K562 (cell line): ENCODE measurements around the gene CRYM. TPM values are rescaled to one million over a fixed set of nuclear protein-coding genes. Genes with fewer than 3 reads are reported as not detected.

Experiments
- CXXC5 ChIP-seq: fragments of 250-450 bp; sonication (Bioruptor Pico); IDR thresholded peaks from 2 replicates; pipeline ENCODE4 v1.8.0; 2022; ENCODE audit warnings: inconsistent platforms, mild to moderate bottlenecking, moderate library complexity
- JUN ChIP-seq, 2 experiments: sonication (generic) in 1 of 2; formaldehyde crosslinking in 1 of 2; IDR thresholded peaks; 2 replicates each; pipeline versions ENCODE4 v1.6.1 to v1.8.0; 2012 to 2022; ENCODE audit warnings: borderline replicate concordance in 2 of 2, mild to moderate bottlenecking in 2 of 2, improper control_type of control experiment in 1 of 2, low read depth in 1 of 2, low read length in 1 of 2, missing genetic modification reagents in 1 of 2
- MYNN ChIP-seq, 2 experiments: sonication (generic); formaldehyde crosslinking in 1 of 2; IDR thresholded peaks; 2 replicates each; pipeline versions ENCODE4 v1.5.0 to v1.6.1; 2016 to 2020; ENCODE audit warnings: antibody characterized with exemption in 1 of 2, missing genetic modification reagents in 1 of 2
- RCOR1 ChIP-seq, 2 experiments: IDR thresholded peaks; 2 replicates each; pipeline ENCODE4 v1.6.1; 2012; ENCODE audit warnings: low read depth in 2 of 2, low read length in 2 of 2, borderline replicate concordance in 1 of 2, improper control_type of control experiment in 1 of 2
- RNF2 ChIP-seq: sonication (generic); IDR thresholded peaks from 2 replicates; pipeline ENCODE4 v1.6.1; 2016
- U2AF1 ChIP-seq: fragments of 200-400 bp; formaldehyde crosslinking; optimal IDR thresholded peaks from 2 replicates; pipeline ENCODE3; 2017; ENCODE audit warnings: mild to moderate bottlenecking, low read depth, low read length, moderate library complexity
- WHSC1 ChIP-seq: IDR thresholded peaks from one replicate; pipeline ENCODE4 v1.6.1; 2012; ENCODE audit warnings: low read length, control low read depth, inconsistent platforms
- polyA plus RNA-seq, 8 experiments: library from polyadenylated mRNA; depleted of rRNA in 4 of 8; stranded (reverse) in 5 of 8; unstranded in 3 of 8; fragments of >200 nt; fragmentation: Nextera tagmentation in 2 of 8; fragmentation: Illumina TruSeq in 1 of 8; extraction: Ambion mirVana in 2 of 8; extraction: Trizol in 1 of 8; gene quantifications; 2 replicates each; pipeline versions ENCODE4 v1.2.1 to v1.2.3, GENCODE V29; 2011 to 2014; ENCODE audit warnings: inconsistent platforms in 1 of 8, missing spikeins in 1 of 8
- total RNA-seq, 7 experiments: library from RNA; depleted of rRNA in 6 of 7; stranded (reverse); fragments of >200 nt in 6 of 7; fragmentation: Illumina TruSeq in 2 of 7; extraction: Trizol in 2 of 7; gene quantifications; 2 replicates each; pipeline versions ENCODE4 v1.2.1 to v1.2.3, GENCODE V29; 2011 to 2021; ENCODE audit warnings: low replicate concordance in 1 of 7
- TF ChIP-seq, protein P1 (sequence below): fragments of 200-800 bp; sonication (Bioruptor generic); IDR thresholded peaks from 2 replicates; pipeline ENCODE4 v1.6.1; 2017; ENCODE audit warnings: missing genetic modification characterization, missing compliant biosample characterization
- TF ChIP-seq, protein P2 (sequence below): fragments of 250-450 bp; sonication (Bioruptor Pico); IDR thresholded peaks from 2 replicates; pipeline ENCODE4 v1.5.0; 2020; ENCODE audit warnings: mild to moderate bottlenecking
- TF ChIP-seq, protein P3 (sequence below): IDR thresholded peaks from 2 replicates; pipeline ENCODE4 v1.6.1; 2011; ENCODE audit warnings: borderline replicate concordance, low read depth, mild to moderate bottlenecking, moderate library complexity, low read length; ENCODE audit not compliant: insufficient read depth, poor library complexity, severe bottlenecking
- TF ChIP-seq, protein P4 (sequence below): fragments of 450-650 bp; IDR thresholded peaks from 2 replicates; pipeline ENCODE4 v1.6.1; 2018; ENCODE audit not compliant: partially characterized antibody
- TF ChIP-seq, protein P5 (sequence below): sonication (generic); formaldehyde crosslinking; IDR thresholded peaks from 2 replicates; pipeline ENCODE4 v1.8.1; 2023; ENCODE audit warnings: mild to moderate bottlenecking, missing genetic modification reagents

The CRYM gene
- total and polyA plus RNA-seq, 9 of the 15 experiments (the other 6 are each of a cell fraction or from before 2014, with no cell fraction given): 0.08 to 0.98 (median 0.47) TPM

DNA sequence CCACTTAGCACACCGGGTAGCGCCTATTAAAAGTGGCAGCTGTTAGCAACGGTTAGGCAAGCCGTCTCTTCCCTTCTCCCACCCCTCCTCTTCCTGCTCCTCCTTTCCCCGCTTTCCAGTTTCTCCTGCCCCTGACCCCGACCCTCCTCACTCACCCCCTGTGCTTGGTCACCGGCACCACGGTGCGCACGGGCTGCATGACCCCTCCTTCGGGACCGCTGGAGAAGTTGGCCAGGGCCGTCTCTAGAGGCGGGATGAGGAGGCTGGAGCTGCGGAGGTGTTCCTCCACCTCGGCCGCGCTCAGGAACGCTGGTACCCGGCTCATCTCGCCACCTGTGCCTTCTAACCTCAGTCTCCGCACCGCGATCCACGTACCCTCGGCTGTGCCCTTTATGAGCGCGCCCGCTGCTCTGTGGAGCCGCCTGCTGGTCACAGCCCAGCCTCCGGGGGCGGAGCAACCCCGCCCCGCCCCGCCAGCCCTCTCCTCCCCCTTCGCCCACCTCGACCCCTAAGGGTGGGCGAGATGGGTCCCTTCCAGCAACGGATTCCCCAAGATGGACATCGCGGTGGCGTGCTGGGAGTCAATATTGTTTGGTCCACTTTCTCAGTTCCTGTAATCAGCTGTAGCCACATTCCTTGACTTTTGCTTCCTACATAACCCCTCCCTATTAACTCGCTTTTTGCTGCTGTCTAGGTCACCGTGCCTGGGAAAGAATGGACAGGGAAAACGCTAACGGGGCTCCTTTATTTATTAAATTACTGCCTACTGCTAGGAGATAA, at the start of gene CRYM (continued):
- TF ChIP-seq, protein P1, sequence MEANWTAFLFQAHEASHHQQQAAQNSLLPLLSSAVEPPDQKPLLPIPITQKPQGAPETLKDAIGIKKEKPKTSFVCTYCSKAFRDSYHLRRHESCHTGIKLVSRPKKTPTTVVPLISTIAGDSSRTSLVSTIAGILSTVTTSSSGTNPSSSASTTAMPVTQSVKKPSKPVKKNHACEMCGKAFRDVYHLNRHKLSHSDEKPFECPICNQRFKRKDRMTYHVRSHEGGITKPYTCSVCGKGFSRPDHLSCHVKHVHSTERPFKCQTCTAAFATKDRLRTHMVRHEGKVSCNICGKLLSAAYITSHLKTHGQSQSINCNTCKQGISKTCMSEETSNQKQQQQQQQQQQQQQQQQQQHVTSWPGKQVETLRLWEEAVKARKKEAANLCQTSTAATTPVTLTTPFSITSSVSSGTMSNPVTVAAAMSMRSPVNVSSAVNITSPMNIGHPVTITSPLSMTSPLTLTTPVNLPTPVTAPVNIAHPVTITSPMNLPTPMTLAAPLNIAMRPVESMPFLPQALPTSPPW (CRISPR knock-in tag): peak; percentile 90
- peak in 1 of 2 experiments; percentile 28; a peak in 1 of 4 replicates for TF ChIP-seq RCOR1 (IDR thresholded peaks at IDR 0.05; ENCODE audit: borderline replicate concordance in 1 of 2, low read depth in 2 of 2, low read length in 2 of 2)
- no peak for TF ChIP-seq WHSC1
- TF ChIP-seq U2AF1: no peak
- TF ChIP-seq, protein P2, sequence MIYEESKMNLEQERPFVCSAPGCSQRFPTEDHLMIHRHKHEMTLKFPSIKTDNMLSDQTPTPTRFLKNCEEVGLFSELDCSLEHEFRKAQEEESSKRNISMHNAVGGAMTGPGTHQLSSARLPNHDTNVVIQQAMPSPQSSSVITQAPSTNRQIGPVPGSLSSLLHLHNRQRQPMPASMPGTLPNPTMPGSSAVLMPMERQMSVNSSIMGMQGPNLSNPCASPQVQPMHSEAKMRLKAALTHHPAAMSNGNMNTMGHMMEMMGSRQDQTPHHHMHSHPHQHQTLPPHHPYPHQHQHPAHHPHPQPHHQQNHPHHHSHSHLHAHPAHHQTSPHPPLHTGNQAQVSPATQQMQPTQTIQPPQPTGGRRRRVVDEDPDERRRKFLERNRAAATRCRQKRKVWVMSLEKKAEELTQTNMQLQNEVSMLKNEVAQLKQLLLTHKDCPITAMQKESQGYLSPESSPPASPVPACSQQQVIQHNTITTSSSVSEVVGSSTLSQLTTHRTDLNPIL (CRISPR knock-in tag): no peak
- TF ChIP-seq, protein P3, sequence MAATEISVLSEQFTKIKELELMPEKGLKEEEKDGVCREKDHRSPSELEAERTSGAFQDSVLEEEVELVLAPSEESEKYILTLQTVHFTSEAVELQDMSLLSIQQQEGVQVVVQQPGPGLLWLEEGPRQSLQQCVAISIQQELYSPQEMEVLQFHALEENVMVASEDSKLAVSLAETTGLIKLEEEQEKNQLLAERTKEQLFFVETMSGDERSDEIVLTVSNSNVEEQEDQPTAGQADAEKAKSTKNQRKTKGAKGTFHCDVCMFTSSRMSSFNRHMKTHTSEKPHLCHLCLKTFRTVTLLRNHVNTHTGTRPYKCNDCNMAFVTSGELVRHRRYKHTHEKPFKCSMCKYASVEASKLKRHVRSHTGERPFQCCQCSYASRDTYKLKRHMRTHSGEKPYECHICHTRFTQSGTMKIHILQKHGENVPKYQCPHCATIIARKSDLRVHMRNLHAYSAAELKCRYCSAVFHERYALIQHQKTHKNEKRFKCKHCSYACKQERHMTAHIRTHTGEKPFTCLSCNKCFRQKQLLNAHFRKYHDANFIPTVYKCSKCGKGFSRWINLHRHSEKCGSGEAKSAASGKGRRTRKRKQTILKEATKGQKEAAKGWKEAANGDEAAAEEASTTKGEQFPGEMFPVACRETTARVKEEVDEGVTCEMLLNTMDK: peak; percentile 10
- TF ChIP-seq, protein P4, sequence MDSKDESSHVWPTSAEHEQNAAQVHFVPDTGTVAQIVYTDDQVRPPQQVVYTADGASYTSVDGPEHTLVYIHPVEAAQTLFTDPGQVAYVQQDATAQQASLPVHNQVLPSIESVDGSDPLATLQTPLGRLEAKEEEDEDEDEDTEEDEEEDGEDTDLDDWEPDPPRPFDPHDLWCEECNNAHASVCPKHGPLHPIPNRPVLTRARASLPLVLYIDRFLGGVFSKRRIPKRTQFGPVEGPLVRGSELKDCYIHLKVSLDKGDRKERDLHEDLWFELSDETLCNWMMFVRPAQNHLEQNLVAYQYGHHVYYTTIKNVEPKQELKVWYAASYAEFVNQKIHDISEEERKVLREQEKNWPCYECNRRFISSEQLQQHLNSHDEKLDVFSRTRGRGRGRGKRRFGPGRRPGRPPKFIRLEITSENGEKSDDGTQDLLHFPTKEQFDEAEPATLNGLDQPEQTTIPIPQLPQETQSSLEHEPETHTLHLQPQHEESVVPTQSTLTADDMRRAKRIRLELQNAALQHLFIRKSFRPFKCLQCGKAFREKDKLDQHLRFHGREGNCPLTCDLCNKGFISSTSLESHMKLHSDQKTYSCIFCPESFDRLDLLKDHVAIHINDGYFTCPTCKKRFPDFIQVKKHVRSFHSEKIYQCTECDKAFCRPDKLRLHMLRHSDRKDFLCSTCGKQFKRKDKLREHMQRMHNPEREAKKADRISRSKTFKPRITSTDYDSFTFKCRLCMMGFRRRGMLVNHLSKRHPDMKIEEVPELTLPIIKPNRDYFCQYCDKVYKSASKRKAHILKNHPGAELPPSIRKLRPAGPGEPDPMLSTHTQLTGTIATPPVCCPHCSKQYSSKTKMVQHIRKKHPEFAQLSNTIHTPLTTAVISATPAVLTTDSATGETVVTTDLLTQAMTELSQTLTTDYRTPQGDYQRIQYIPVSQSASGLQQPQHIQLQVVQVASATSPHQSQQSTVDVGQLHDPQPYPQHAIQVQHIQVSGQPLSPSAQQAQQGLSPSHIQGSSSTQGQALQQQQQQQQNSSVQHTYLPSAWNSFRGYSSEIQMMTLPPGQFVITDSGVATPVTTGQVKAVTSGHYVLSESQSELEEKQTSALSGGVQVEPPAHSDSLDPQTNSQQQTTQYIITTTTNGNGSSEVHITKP: no peak
- no peak for TF ChIP-seq JUN (IDR thresholded peaks at IDR 0.05; ENCODE audit: borderline replicate concordance, low read depth, low read length)
- no peak for TF ChIP-seq JUN (CRISPR knock-in tag; IDR thresholded peaks at IDR 0.05; ENCODE audit: borderline replicate concordance)
- 0 out of 2 replicates have a peak, but pooled peaks have one; percentile 14 for TF ChIP-seq RNF2
- TF ChIP-seq CXXC5 (CRISPR knock-in tag): 0 out of 2 replicates have a peak, but pooled peaks have one; percentile 47
- 0 out of 2 replicates have a peak, but pooled peaks have one; percentile 13 for TF ChIP-seq MYNN (IDR thresholded peaks at IDR 0.05)
- no peak for TF ChIP-seq MYNN (CRISPR knock-in tag; IDR thresholded peaks at IDR 0.05)
- TF ChIP-seq, protein P5, sequence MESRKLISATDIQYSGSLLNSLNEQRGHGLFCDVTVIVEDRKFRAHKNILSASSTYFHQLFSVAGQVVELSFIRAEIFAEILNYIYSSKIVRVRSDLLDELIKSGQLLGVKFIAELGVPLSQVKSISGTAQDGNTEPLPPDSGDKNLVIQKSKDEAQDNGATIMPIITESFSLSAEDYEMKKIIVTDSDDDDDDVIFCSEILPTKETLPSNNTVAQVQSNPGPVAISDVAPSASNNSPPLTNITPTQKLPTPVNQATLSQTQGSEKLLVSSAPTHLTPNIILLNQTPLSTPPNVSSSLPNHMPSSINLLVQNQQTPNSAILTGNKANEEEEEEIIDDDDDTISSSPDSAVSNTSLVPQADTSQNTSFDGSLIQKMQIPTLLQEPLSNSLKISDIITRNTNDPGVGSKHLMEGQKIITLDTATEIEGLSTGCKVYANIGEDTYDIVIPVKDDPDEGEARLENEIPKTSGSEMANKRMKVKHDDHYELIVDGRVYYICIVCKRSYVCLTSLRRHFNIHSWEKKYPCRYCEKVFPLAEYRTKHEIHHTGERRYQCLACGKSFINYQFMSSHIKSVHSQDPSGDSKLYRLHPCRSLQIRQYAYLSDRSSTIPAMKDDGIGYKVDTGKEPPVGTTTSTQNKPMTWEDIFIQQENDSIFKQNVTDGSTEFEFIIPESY (CRISPR knock-in tag): 0 out of 2 replicates have a peak, but pooled peaks have one; percentile 15
